Measurements from ENCODE around the gene DVL1.
"Not testable (repeated sequence)": the region's sequence is repeated elsewhere in the genome, so short reads cannot be mapped to it uniquely, and the experiment has no call there.

Gene DVL1

GRCh38 chr1:1371364-1371745, 22.1 kb upstream of the DVL1 start:
- Histone ChIP-seq H2BK5ac (ENCODE audit: low read depth, low read length, poor library complexity, severe bottlenecking) (no peak overlapping the region), H3K27ac (ENCODE audit: low read length, poor library complexity, severe bottlenecking) (peak overlapping the region; percentile 27), H2AFZ (ENCODE audit: low read depth, low read length) (no peak overlapping the region), H3K4ac (ENCODE audit: low read depth in 1 of 2, low read length in 2 of 2) (no peak overlapping the region), H2BK15ac (ENCODE audit: low read depth, poor library complexity, severe bottlenecking) (peak overlapping the region; percentile 26), H3K9ac (ENCODE audit: low read length) (peak overlapping the region; percentile 37), H3K18ac (ENCODE audit: low read depth in 1 of 2, low read length in 2 of 2) (no peak overlapping the region), H3K4me2 (ENCODE audit: low read length, poor library complexity, severe bottlenecking) (no peak overlapping the region), H2BK12ac (ENCODE audit: low read length in 2 of 2) (no peak overlapping the region), H4K91ac (ENCODE audit: low read length) (peak overlapping the region; percentile 43), H3K9me3 (ENCODE audit: control insufficient read depth, low read length) (no peaks in the 10 kb centered on the region), H2BK120ac (ENCODE audit: low read depth, low read length) (no peak overlapping the region), H3K36me3 (ENCODE audit: control insufficient read depth in 1 of 2, insufficient read depth in 2 of 2, low read depth in 1 of 2, low read length in 2 of 2) (peaks cover 11 to 38% of the 10 kb centered on the region in 2 experiments), H3K4me3 (ENCODE audit: insufficient read depth in 1 of 2, low read depth in 1 of 2, low read length in 2 of 2) (peak overlapping the region in 1 of 2 experiments; percentile 42), H3K4me1 (ENCODE audit: control insufficient read depth, insufficient read depth, low read depth, low read length) (peaks cover 34% of the 10 kb centered on the region), H3K27me3 (ENCODE audit: control insufficient read depth in 1 of 2, insufficient read depth in 1 of 2, low read length in 2 of 2) (no peaks in the 10 kb centered on the region), H3K14ac (ENCODE audit: low read length in 2 of 2) (no peak overlapping the region), H4K8ac (ENCODE audit: low read length) (no peak overlapping the region), H3K23ac (ENCODE audit: low read length in 2 of 2) (no peak overlapping the region), H3K79me1 (replicated peaks; ENCODE audit: low read length, poor library complexity, severe bottlenecking) (peaks cover 16% of the 10 kb centered on the region), H2AK5ac (ENCODE audit: low read length, severe bottlenecking) (peak overlapping the region; percentile 30)
- WGBS = 93% methylated on average over 12 of the region's 12 CpGs
- no peak for DNase-seq

- H2BK120ac ChIP-seq (ENCODE audit: low read depth, low read length) = no peak overlapping the region
- H4K91ac ChIP-seq (ENCODE audit: low read length) = no peak overlapping the region
- no peak overlapping the region for H2BK5ac ChIP-seq (ENCODE audit: low read depth, low read length, poor library complexity, severe bottlenecking)
- no peaks in the 10 kb centered on the region for H3K9me3 ChIP-seq (ENCODE audit: control insufficient read depth, low read length)
- no peak overlapping the region for H3K4me2 ChIP-seq (ENCODE audit: low read length, poor library complexity, severe bottlenecking)
- H3K27me3 ChIP-seq (ENCODE audit: control insufficient read depth in 1 of 2, insufficient read depth in 1 of 2, low read length in 2 of 2) = no peaks in the 10 kb centered on the region
- no peak overlapping the region for H2BK15ac ChIP-seq (ENCODE audit: low read depth, poor library complexity, severe bottlenecking)
- H3K79me1 ChIP-seq (replicated peaks; ENCODE audit: low read length, poor library complexity, severe bottlenecking) = peaks cover 10% of the 10 kb centered on the region
- H3K9ac ChIP-seq (ENCODE audit: low read length) = peak overlapping the region; percentile 38
- H3K14ac ChIP-seq (ENCODE audit: low read length in 2 of 2) = no peak overlapping the region
- no peak overlapping the region for H4K8ac ChIP-seq (ENCODE audit: low read length)
- H3K4me1 ChIP-seq (ENCODE audit: control insufficient read depth, insufficient read depth, low read depth, low read length) = peaks cover 30% of the 10 kb centered on the region
- no peak overlapping the region for H3K4ac ChIP-seq (ENCODE audit: low read depth in 1 of 2, low read length in 2 of 2)
- no peak overlapping the region for H3K23ac ChIP-seq (ENCODE audit: low read length in 2 of 2)
- peak overlapping the region in 1 of 2 experiments; percentile 8 for H2BK12ac ChIP-seq (ENCODE audit: low read length in 2 of 2)
- WGBS = 93% methylated on average over 14 of the region's 16 CpGs
- H3K36me3 ChIP-seq (ENCODE audit: control insufficient read depth in 1 of 2, insufficient read depth in 2 of 2, low read depth in 1 of 2, low read length in 2 of 2) = peaks cover 11 to 35% of the 10 kb centered on the region in 2 experiments
- H2AFZ ChIP-seq (ENCODE audit: low read depth, low read length) = no peak overlapping the region
- H3K4me3 ChIP-seq (ENCODE audit: insufficient read depth in 1 of 2, low read depth in 1 of 2, low read length in 2 of 2) = no peak overlapping the region
- H3K18ac ChIP-seq (ENCODE audit: low read depth in 1 of 2, low read length in 2 of 2) = no peak overlapping the region
- H2AK5ac ChIP-seq (ENCODE audit: low read length, severe bottlenecking) = no peak overlapping the region
- H3K27ac ChIP-seq (ENCODE audit: low read length, poor library complexity, severe bottlenecking) = no peak overlapping the region
- no peak for DNase-seq
Measured at GRCh38 chr1:1370771-1371300, 21.6 kb upstream of the DVL1 start.

DNA sequence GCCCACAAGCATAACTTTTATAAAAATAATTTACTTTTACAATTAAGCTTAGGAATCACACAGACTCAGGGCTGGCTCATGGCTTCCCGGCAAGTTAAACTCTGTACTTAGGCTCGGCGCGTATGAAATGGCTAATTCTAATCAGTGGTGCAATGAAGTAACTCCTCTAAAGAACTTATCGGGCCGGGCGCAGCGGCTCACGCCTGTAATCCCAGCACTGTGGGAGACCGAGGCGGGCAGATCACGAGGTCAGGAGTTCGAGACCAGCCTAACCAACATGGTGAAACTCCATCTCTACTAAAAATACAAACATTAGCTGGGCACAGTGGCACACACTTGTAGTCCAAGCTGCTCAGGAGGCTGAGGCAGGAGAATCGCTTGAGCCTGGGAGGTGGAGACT, 20.9 kb upstream of the DVL1 start:
- H4K8ac ChIP-seq (ENCODE audit: low read length); H3K4me2 ChIP-seq (ENCODE audit: low read length, poor library complexity, severe bottlenecking); H3K27ac ChIP-seq (ENCODE audit: low read length, poor library complexity, severe bottlenecking); H3K14ac ChIP-seq (ENCODE audit: low read length in 2 of 2); H4K91ac ChIP-seq (ENCODE audit: low read length); H2BK120ac ChIP-seq (ENCODE audit: low read depth, low read length); H3K9ac ChIP-seq (ENCODE audit: low read length); H3K4me3 ChIP-seq (ENCODE audit: insufficient read depth in 1 of 2, low read depth in 1 of 2, low read length in 2 of 2); H2AK5ac ChIP-seq (ENCODE audit: low read length, severe bottlenecking); H2BK12ac ChIP-seq (ENCODE audit: low read length in 2 of 2); DNase-seq; H3K18ac ChIP-seq (ENCODE audit: low read depth in 1 of 2, low read length in 2 of 2); H2BK15ac ChIP-seq (ENCODE audit: low read depth, poor library complexity, severe bottlenecking); H3K27me3 ChIP-seq (ENCODE audit: control insufficient read depth in 1 of 2, insufficient read depth in 1 of 2, low read length in 2 of 2); H2BK5ac ChIP-seq (ENCODE audit: low read depth, low read length, poor library complexity, severe bottlenecking); H3K4ac ChIP-seq (ENCODE audit: low read depth in 1 of 2, low read length in 2 of 2); H3K9me3 ChIP-seq (ENCODE audit: control insufficient read depth, low read length); H3K23ac ChIP-seq (ENCODE audit: low read length in 2 of 2); H2AFZ ChIP-seq (ENCODE audit: low read depth, low read length): not testable (repeated sequence)
- Histone ChIP-seq H3K4me1 (ENCODE audit: control insufficient read depth, insufficient read depth, low read depth, low read length) (peaks cover 30% of the 10 kb centered on the region), H3K36me3 (ENCODE audit: control insufficient read depth in 1 of 2, insufficient read depth in 2 of 2, low read depth in 1 of 2, low read length in 2 of 2) (peaks cover 11 to 35% of the 10 kb centered on the region in 2 experiments), H3K79me1 (replicated peaks; ENCODE audit: low read length, poor library complexity, severe bottlenecking) (peaks cover 10% of the 10 kb centered on the region)
- WGBS = 95% methylated on average over 13 of the region's 14 CpGs

DNA sequence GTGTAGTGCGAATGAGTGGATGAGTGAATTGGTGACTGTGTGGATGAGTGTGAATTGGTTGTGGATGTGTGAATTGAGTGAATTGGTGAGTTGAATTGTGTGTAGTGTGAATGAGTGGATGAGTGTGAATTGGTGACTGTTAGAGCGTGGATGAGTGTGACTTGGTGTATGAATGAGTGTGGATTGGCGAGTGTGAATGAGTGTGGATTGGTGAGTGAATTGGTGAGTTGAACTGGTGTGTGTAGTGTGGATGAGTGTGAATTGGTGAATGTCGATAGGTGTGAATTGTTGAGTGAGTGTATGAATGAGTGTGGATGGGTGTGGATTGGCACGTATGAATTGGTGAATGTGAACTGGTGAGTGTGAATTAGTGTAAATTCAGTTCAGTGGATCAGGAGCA, 18.1 kb upstream of the DVL1 start:
- no peak overlapping the region for H2BK120ac ChIP-seq (ENCODE audit: low read depth, low read length)
- H3K4me1 ChIP-seq (ENCODE audit: control insufficient read depth, insufficient read depth, low read depth, low read length) = peaks cover 14% of the 10 kb centered on the region
- H3K4ac ChIP-seq (ENCODE audit: low read depth in 1 of 2, low read length in 2 of 2) = no peak overlapping the region
- DNase-seq = peak; percentile 32
- H3K4me3 ChIP-seq (ENCODE audit: insufficient read depth in 1 of 2, low read depth in 1 of 2, low read length in 2 of 2) = no peak overlapping the region
- no peak overlapping the region for H3K4me2 ChIP-seq (ENCODE audit: low read length, poor library complexity, severe bottlenecking)
- no peak overlapping the region for H2BK12ac ChIP-seq (ENCODE audit: low read length in 2 of 2)
- no peaks in the 10 kb centered on the region for H3K9me3 ChIP-seq (ENCODE audit: control insufficient read depth, low read length)
- no peak overlapping the region for H2BK5ac ChIP-seq (ENCODE audit: low read depth, low read length, poor library complexity, severe bottlenecking)
- no peak overlapping the region for H2AK5ac ChIP-seq (ENCODE audit: low read length, severe bottlenecking)
- no peak overlapping the region for H3K18ac ChIP-seq (ENCODE audit: low read depth in 1 of 2, low read length in 2 of 2)
- no peak overlapping the region for H4K91ac ChIP-seq (ENCODE audit: low read length)
- H3K14ac ChIP-seq (ENCODE audit: low read length in 2 of 2) = no peak overlapping the region
- peaks cover 0 to 16% of the 10 kb centered on the region in 2 experiments for H3K36me3 ChIP-seq (ENCODE audit: control insufficient read depth in 1 of 2, insufficient read depth in 2 of 2, low read depth in 1 of 2, low read length in 2 of 2)
- H3K27me3 ChIP-seq (ENCODE audit: control insufficient read depth in 1 of 2, insufficient read depth in 1 of 2, low read length in 2 of 2) = no peaks in the 10 kb centered on the region
- no peak overlapping the region for H2AFZ ChIP-seq (ENCODE audit: low read depth, low read length)
- 97% methylated on average over 5 of the region's 5 CpGs for WGBS
- no peak overlapping the region for H3K9ac ChIP-seq (ENCODE audit: low read length)
- H3K27ac ChIP-seq (ENCODE audit: low read length, poor library complexity, severe bottlenecking) = no peak overlapping the region
- H2BK15ac ChIP-seq (ENCODE audit: low read depth, poor library complexity, severe bottlenecking) = no peak overlapping the region
- H3K23ac ChIP-seq (ENCODE audit: low read length in 2 of 2) = no peak overlapping the region
- peaks cover 3% of the 10 kb centered on the region for H3K79me1 ChIP-seq (replicated peaks; ENCODE audit: low read length, poor library complexity, severe bottlenecking)
- H4K8ac ChIP-seq (ENCODE audit: low read length) = no peak overlapping the region
